HG02610 (cell line): ENCODE data around the gene EXOG.
"Not testable (repeated sequence)": the region's sequence is repeated elsewhere in the genome, so short reads cannot be mapped to it uniquely, and the experiment has no call there.

ENCODE experiments used
- ATAC-seq: cut with Tn5 transposase; IDR thresholded peaks from one replicate; pipeline ENCODE4 v1.9.1; 2021; ENCODE audit warnings: mild to moderate bottlenecking, moderate library complexity; ENCODE audit not compliant: unreplicated experiment

The EXOG gene

DNA sequence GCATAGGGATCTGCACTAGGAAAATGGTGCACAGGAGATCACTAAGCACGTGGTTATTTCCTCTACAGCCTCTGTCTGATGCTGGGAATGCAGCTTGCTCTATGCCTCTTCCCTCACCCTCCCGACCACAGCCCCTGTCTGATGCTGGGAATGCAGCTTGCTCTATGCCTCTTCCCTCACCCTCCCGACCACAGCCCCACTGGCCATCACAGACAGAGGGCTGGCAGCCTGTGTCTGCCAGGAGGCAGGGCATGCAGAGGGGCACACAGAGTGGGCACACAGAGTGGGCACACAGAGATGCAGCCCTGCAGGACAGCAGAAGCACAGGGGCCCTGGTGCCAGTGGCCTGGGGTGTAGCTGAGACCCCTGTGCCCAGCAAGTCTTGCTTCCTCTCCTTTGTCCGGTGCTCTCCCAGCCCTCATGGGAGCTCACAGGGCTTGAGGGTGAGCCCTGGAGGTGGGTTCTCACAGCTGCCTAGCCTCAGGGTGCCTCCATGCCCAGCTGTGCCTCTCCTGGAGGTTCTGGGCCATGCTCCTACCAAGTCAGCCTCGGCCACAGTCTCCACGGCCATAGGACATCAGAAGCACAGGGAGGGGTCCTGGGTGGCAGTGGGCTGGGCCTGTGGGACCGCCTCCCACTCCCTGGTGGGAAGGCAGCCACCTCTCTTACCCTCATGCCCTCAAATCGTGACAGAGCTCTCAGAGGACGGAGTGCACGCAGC is 65.8 kb downstream of the EXOG start:
- no peak for ATAC-seq

DNA sequence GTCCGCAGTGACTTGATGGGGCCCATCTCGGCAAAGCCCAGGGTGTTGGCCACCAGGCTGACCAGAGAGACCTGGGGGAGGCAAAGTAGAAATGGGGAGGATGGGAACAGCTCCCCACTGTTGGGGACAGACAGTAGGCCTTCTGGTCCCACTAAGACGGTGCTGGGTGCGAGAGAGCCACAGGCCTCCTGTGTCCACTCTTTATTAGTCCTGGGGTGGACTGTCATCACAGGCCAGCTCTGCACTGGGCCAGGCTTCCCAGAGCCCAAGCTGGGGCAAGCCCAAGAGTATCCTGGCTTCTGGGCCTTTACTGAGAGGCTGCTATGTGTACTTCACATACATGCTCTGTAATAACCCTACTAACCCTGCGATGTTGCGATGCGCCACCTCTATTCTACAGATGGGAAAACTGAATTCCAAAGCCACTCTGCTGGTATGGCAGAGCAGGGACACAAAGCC is 66.4 kb downstream of the EXOG start:
- ATAC-seq = no peak

DNA sequence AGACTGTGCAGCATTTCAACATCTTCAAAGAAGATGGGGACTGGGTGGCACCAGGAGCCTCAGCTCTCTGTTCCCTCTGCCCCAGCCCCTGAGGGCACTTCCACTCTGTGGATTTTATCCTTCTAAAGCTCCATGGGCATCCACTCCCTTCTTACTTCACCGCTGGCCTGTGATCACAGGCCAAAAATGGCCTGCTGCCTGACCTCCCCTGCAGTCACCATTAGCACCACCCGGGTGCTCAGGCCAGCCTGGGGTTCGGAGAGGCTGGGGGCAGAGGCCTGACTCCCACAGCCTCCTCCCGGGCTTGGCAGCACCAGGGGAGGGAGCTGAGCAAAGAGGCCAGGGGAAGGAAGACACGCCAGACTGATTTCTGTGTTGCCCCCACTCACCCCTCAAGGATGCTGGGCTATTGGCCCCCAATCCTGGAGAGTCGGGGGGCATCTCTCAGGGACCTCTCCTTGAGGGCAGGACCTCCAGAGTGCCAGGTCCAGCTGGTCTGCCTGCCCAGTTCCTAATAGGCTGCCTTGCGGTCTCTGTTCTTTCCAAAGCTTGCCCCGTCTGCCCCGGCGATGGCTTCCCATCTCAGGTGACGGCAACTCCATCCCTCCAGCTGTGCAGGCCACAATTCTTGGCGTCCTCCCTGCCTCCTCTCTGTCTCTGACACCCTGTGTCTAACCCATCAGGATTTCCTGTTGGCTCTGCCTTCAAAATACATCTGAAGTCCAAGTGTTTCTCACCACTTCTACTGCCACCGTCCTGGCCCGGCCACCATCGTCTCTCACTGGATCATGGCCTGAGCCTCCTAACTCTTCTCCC is 67.1 kb downstream of the EXOG start:
- ATAC-seq = no peak

DNA sequence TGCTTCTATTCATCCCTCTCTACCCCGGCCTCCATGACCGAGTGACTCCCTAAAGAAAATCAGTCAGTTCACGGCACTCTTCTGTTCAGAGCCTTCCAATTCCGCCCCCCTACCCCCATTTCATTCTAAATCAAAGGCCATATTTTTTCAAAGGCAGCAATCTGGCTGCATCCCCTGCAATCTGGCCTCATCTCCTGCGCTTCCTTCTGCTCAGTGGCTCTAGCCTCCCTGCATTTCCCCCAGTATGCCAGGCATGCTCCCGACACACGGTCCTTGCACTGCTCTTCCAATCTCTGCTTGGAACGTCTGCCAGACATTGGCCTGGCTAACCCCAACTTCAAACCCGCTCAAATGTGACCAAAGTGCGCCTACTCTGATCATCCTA is 67.7 kb downstream of the EXOG start:
- no peak for ATAC-seq

DNA sequence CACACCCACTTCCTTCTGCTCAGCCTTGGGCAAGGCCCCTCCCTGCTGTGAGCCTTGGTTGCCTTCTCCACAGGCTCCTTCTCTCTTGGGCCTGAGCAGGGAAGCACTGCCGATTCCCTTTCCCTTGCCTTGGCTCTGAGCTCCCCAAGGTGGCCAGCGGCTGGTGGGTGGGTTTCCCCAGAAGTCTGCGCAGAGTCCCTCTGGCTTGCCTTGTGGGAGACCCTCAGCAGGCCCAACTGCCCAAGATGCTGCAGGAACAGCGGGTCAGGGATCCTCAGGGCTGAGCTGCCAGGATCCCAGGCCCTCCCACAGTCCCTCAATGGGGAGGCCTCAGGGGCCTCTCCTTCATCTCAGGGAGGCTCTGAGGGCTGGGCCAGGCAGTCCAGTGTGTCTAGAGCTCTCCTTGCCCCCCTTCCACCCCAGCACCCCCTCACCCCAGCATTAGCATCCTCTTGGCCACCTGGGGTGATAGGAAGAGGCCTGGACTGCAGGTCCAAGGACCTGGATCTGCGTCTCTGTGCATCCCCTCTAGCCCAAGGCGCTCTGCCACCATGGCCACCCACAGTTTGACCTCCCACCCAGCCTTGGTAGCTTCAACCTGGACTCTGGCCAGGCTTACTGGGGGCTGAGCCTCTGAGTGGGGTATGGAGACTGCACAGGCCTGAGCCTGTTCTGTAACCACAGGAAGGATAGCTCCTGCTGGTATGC is 68.6 kb downstream of the EXOG start:
- ATAC-seq = no peak

DNA sequence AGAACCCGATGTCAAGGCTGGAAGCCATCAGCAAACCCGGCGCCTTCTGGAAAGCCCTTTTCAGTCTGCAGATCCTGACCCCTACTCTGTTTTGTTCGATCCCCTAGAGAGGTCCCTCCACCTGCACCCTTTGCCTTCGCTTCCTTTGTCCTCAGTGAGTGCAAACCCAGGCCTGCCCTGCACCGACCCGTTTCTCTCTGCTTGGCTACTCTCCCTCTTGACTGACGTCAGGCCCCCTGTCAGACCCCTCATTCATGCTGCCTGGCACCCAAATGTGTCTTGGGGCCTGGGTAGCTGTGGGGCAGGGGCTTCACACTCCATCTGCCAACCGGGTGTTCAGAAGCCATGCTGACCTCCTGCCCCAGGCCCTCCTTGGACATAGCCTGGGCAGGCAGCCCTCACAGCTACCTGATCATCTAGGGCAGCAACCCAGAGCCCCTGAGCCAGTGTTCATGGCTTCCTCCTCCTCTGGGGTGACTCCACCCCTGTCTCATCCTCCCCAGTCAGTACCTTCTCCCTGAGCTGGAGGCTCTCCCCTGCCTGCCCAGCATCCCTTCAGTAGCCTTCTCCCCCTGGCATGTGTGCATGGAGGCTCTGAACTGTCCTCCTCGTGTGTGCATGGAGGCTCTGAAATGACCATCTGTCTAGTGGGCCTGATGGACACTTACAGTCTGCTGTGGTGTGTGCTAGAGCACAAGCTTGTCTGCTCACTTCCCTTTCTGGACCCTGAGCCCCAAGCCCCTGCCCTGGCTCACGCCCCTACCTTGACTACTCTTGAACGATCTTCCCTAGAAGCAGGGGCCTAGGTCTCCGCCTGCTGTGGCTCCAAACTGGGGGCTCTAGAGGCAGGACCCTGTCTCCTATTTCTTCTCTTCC is 69.4 kb downstream of the EXOG start:
- no peak for ATAC-seq

DNA sequence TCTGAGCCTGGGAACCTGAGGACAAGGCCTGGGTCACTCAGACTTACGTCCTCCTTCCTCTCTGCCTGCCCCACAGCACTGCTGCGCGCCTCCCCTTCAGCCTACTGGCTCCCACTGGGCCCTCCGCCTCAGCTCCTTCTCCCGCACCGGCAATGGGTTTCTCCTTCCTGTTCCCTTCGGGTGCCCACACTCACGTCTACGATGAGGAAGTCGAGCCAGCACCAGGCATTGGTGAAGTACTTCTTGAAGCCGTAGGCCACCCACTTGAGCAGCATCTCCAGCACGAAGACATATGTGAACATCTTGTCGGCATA is 70.0 kb downstream of the EXOG start:
- ATAC-seq = no peak

DNA sequence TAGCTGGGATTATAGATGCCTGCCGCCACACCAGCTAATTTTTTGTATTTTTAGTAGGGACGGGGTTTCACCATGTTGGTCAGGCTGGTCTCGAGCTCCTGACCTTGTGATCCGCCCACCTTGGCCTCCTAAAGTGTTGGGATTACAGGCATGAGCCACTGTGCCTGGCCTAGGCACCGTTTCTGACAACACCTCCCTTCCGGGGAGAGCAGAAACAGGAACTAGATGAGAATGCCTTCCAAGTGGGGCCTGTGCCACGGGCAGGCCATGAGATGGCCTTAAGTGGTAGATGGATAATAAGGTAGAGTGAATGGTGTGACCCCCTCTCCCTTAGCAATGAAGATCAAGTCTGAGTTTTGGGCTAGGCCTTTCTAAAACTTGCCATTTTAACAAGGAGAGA is 70.7 kb downstream of the EXOG start:
- not testable (repeated sequence) for ATAC-seq

DNA sequence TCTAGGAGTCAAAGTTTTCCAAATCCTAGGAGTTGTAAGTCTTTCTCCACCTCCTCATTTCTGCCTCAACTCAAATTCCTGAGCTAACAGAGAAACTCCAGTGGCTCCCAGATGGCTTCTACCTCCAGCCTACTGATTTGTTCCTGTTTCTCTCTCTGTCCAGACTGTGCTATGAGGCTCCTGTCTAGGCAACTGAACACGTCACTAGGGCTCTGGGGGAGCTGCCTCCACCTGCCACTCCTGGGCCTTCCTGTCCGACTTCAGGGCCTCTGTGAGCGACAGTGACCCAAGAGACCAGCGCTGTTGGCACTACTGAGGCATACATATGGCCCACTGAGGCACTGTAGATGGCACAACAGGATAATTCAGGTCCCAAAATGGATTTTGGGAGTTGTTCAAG is 71.4 kb downstream of the EXOG start:
- ATAC-seq = no peak

DNA sequence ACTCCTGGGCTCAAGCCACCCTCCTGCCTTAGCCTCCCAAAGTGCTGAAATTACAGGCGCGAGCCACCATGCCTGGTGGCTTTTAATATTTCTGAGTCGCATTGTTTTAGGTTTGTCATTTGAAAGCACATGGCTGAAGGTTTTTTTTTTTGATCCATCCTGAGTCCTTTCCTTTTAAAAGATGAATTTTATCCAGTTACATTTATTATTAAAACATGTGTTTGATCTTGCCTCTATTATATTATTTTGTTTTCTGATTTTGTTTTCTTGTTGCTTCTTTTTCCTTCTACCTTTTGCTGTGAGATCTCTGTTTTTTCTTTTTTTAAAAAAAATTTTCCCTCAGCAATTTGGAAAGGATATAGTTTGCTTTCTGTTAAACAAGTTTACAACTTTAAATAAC is 77.0 kb downstream of the EXOG start:
- ATAC-seq = no peak

DNA sequence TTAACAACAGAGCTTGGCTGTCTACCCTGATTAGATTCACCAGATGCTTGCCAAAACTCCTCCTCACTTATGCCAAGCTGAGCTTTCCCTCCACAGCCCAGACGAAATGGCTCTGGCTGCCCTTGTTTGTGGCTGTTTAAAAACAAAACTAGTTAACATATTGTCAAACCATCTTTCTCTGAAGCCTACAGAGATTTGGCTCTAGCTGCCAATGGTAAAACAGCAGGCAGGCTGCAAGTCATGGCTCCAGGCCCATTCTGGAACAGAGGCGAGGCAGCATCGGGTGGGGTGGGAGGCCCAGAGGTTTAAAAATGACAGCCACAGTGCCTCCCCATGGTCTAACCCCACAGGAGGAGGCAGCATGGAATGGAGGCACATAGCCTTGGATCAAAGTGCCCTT is 77.4 kb downstream of the EXOG start:
- no peak for ATAC-seq

DNA sequence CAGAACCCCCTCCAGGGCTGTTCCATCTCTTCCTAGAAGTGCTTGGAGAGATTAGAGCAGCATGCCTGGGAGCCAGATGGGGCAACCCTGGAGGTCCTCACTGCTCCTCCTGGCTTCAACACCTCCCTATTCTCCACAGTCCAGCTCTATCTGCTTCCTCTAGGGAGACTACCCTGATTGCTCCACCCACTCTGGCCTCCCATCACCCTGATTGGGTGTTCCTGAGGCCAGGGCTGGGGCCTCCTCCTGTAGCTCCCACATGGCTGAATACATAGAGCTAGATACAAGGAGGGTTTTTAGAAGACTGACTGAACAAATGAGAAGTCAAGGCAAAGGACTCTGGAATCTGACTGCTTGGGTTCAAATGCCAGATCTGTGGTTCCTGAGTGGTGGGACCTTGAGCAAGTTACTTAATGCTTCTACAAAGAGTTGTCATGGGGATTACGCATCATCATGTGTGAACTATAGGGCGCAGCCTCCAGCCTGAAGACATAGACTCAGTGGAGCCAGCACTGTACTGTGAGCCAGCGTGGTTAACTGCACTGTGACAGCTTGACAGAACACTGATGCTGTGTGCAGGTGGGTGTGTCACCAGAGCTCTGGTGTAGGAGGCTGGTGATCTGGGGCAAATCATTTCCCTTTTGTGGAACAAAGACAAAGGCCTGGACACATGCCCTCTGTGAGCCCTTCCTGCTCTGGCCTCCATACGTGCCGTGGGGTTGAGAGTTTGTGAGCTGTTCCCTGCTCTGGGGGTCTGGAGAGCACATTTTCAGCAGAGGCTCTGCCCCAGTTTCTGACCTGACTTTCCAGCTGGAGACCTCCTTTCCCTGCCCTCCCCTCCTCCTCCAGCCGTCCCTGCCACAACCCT is 78.5 kb downstream of the EXOG start:
- no peak for ATAC-seq

DNA sequence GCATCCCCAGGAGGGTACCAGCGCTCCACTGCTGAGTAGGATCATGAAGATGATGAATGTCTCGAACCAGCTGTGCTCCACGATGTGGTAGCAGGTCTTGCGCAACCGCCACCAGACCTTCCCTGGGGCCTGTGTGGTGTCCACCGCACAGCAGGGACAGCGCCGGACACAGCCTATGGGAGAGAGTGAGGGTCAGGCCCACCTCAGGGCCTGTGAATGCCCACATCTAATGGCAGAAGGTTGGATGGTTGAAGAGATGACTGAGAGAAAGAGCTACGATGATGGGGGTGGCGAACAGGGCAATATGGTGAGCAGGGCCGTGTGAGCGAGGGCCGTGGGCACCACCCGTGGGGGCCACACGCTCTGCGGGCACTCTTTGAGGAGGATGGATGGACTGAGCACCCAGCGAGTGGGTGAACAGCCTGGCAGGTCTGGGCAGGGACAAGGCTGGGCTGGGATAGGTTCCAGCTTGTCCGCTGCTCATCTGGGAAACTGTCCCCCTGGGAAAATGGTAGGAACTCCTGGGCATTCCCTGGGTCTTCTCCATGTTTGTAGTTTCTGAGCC is 79.2 kb downstream of the EXOG start:
- no peak for ATAC-seq
